Tibial nerve (tissue), 3 donors: ENCODE measurements around the gene RNF40.

Experiments used
- CTCF ChIP-seq, 5 experiments: fragments of 200-600 bp in 3 of 5; fragments of 450-650 bp in 2 of 5; sonication (generic) in 3 of 5; IDR thresholded peaks; one replicate each; pipeline ENCODE4 v1.5.1; 2016 to 2019; ENCODE audit warnings: antibody characterized with exemption in 5 of 5, mild to moderate bottlenecking in 3 of 5, moderate library complexity in 2 of 5
- POLR2A ChIP-seq, 2 donors: fragments of 450-650 bp; IDR thresholded peaks; one replicate each; pipeline ENCODE4 v1.6.1; 2017; ENCODE audit warnings: antibody characterized with exemption in 2 of 2, mild to moderate bottlenecking in 2 of 2, moderate library complexity in 2 of 2

DNA sequence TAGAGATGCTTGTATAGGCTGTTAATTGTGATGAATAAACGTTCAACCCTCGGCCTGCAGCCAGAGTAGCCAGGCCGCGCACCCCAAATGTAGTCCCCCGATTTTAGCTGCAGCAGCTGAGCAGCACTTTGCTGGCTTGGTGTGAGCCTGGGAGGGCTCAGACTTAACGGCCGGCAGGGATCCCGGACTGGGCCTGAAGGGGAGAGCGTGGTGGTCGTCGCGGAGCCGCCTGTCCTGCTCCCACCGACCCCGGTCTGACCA is 12.9 kb downstream of the RNF40 start:
- TF ChIP-seq POLR2A (IDR thresholded peaks at IDR 0.05), result no peak
- no peak for TF ChIP-seq CTCF (IDR thresholded peaks at IDR 0.05)
